ENCODE data around the gene TAL1.
"Not testable (repeated sequence)": the region's sequence is repeated elsewhere in the genome, so short reads cannot be mapped to it uniquely, and the experiment has no call there.

The TAL1 gene

GRCh38 chr1:47232187-47232874 lies at the start of gene TAL1:
Gene TAL1, minus strand, starts transcription at chr1:47232225. Its CDS starts 6,337 bp downstream, at chr1:47225888.
- DNase-seq (ENCODE audit: low read depth in 2 of 2): no peak

- DNase-seq (ENCODE audit: low read depth in 2 of 2): no peak
Measured at GRCh38 chr1:47280142-47280541, 48.1 kb upstream of the TAL1 start.

GRCh38 chr1:47276850-47277249 lies 44.8 kb upstream of the TAL1 start:
- DNase-seq (ENCODE audit: low read depth in 2 of 2): no peak

GRCh38 chr1:47275811-47276210 lies 43.8 kb upstream of the TAL1 start:
- not testable (repeated sequence) for DNase-seq (ENCODE audit: low read depth in 2 of 2)

- not testable (repeated sequence) for DNase-seq (ENCODE audit: low read depth in 2 of 2)
Measured at GRCh38 chr1:47265529-47265928, 33.5 kb upstream of the TAL1 start.

GRCh38 chr1:47262787-47263413 lies 30.9 kb upstream of the TAL1 start:
- peak in 1 of 2 donors; percentile 16 for DNase-seq (ENCODE audit: low read depth in 2 of 2)

GRCh38 chr1:47257224-47257623 lies 25.2 kb upstream of the TAL1 start:
- DNase-seq (ENCODE audit: low read depth in 2 of 2): no peak

GRCh38 chr1:47252795-47253194 lies 20.8 kb upstream of the TAL1 start:
- no peak for DNase-seq (ENCODE audit: low read depth in 2 of 2)

- DNase-seq (ENCODE audit: low read depth in 2 of 2): no peak
Measured at GRCh38 chr1:47252369-47252768, 20.3 kb upstream of the TAL1 start.

GRCh38 chr1:47249755-47250154 lies 17.7 kb upstream of the TAL1 start:
- DNase-seq (ENCODE audit: low read depth in 2 of 2): no peak

GRCh38 chr1:47244339-47244862 lies 12.4 kb upstream of the TAL1 start:
- no peak for DNase-seq (ENCODE audit: low read depth in 2 of 2)

- DNase-seq (ENCODE audit: low read depth in 2 of 2): no peak
Measured at GRCh38 chr1:47243910-47244309, 11.9 kb upstream of the TAL1 start.

GRCh38 chr1:47241114-47242113 lies 9.4 kb upstream of the TAL1 start:
- DNase-seq (ENCODE audit: low read depth in 2 of 2): no peak

GRCh38 chr1:47238935-47239592 lies 7.0 kb upstream of the TAL1 start:
- no peak for DNase-seq (ENCODE audit: low read depth in 2 of 2)

- no peak for DNase-seq (ENCODE audit: low read depth in 2 of 2)
Measured at GRCh38 chr1:47235806-47236205, 3.8 kb upstream of the TAL1 start.

- no peak for DNase-seq (ENCODE audit: low read depth in 2 of 2)
Measured at GRCh38 chr1:47235241-47235681, 3.2 kb upstream of the TAL1 start.

- no peak for DNase-seq (ENCODE audit: low read depth in 2 of 2)
Measured at GRCh38 chr1:47233186-47233585, 1.2 kb upstream of the TAL1 start.

- no peak for DNase-seq (ENCODE audit: low read depth in 2 of 2)
Measured at GRCh38 chr1:47231301-47232186, 481 bp downstream of the TAL1 start.

GRCh38 chr1:47230692-47231300 lies 1.2 kb downstream of the TAL1 start:
- no peak for DNase-seq (ENCODE audit: low read depth in 2 of 2)

Measured in stimulated activated CD4-positive, alpha-beta T cell treated with anti-CD3 and anti-CD28 coated beads, Interleukin-15, amount 100 ng/mL, for 48 hours (primary cell).